ENCODE data around the gene DGKB.

- no peak for TF ChIP-seq CTCF (conservative IDR thresholded peaks at IDR 0.05 in 1 of 2, IDR thresholded peaks at IDR 0.05 in 1 of 2; ENCODE audit: low read depth in 1 of 2, low read length in 2 of 2)
- TF ChIP-seq EZH2 (IDR thresholded peaks at IDR 0.05; ENCODE audit: low read length, missing control alignments) = no peak
Observed at GRCh38 chr7:14868937-14869336, 33.6 kb downstream of the DGKB start.
